Coronary artery (tissue), 2 donors: ENCODE results near the gene MRPL58.

ENCODE experiments used
- DNase-seq: peaks from one replicate; pipeline ENCODE4 v3.0.0-alpha.2; 2017; ENCODE audit warnings: low spot score
- H3K27ac ChIP-seq, 2 donors: fragments of 200-600 bp; sonication (generic); one replicate each; pipeline ENCODE4 v1.5.1; 2016 to 2019
- H3K4me3 ChIP-seq: fragments of 200-600 bp; sonication (generic); 2 replicates; pipeline ENCODE4 v1.5.1; 2016; ENCODE audit warnings: mild to moderate bottlenecking, moderate library complexity
- CTCF ChIP-seq: fragments of 200-600 bp; sonication (generic); IDR thresholded peaks from one replicate; pipeline ENCODE4 v1.5.1; 2019; ENCODE audit warnings: antibody characterized with exemption

Gene MRPL58

GRCh38 chr17:75051941-75052340 lies 39.5 kb downstream of the MRPL58 start:
- no peak overlapping the region for H3K27ac ChIP-seq
- H3K4me3 ChIP-seq: no peak overlapping the region
- DNase-seq: no peak
- TF ChIP-seq CTCF: no peak

- DNase-seq: no peak
- Histone ChIP-seq H3K27ac (peak overlapping the region in 1 of 2 donors; percentile 74), H3K4me3 (no peak overlapping the region)
- TF ChIP-seq CTCF: no peak
Measured at GRCh38 chr17:75059369-75060345, 47.2 kb downstream of the MRPL58 start.

GRCh38 chr17:75060434-75061054 lies 48.1 kb downstream of the MRPL58 start:
- peak overlapping the region in 1 of 2 donors; percentile 74 for H3K27ac ChIP-seq
- no peak overlapping the region for H3K4me3 ChIP-seq
- no peak for DNase-seq
- TF ChIP-seq CTCF: no peak

- no peak for DNase-seq
- no peak overlapping the region for H3K4me3 ChIP-seq
- TF ChIP-seq CTCF: no peak
- H3K27ac ChIP-seq: no peak overlapping the region
Measured at GRCh38 chr17:75061055-75061438, 48.6 kb downstream of the MRPL58 start.

GRCh38 chr17:75061618-75062017 lies 49.1 kb downstream of the MRPL58 start:
- DNase-seq: no peak
- Histone ChIP-seq H3K27ac (no peak overlapping the region), H3K4me3 (no peak overlapping the region)
- TF ChIP-seq CTCF: no peak

GRCh38 chr17:75063201-75063600 lies 50.7 kb downstream of the MRPL58 start:
- no peak overlapping the region for H3K27ac ChIP-seq
- TF ChIP-seq CTCF: no peak
- DNase-seq: no peak
- no peak overlapping the region for H3K4me3 ChIP-seq

GRCh38 chr17:75063626-75064025 lies 51.2 kb downstream of the MRPL58 start:
- Histone ChIP-seq H3K4me3 (no peak overlapping the region), H3K27ac (no peak overlapping the region)
- TF ChIP-seq CTCF: no peak
- no peak for DNase-seq
